ENCODE results near the gene EMX1. TPM values are rescaled to one million over a fixed set of nuclear protein-coding genes. Genes with fewer than 3 reads are reported as not detected.
"Not testable (repeated sequence)": the region's sequence is repeated elsewhere in the genome, so short reads cannot be mapped to it uniquely, and the experiment has no call there.

Gene EMX1
- total RNA-seq, 4 donors from 2014 or later: 0.21 TPM; not detected in 3

DNA sequence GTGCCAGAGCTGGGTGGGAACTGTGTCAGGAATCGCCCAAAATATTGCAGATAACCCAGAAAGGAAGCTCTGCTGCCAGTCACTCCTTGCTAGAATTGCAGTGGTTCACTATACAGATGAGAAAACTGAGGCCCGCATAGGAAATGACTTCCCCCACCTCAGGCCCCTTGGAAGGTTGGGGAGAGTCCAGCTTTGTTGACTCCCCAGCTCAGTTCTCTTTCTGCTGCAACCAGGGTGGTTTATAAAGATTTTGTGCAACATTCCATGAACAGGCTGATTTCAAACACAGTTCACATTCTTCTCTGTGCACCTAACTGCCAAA is 18.8 kb upstream of the EMX1 start:
- TF ChIP-seq POLR2A (IDR thresholded peaks at IDR 0.05): no peak
- TF ChIP-seq, protein P1, sequence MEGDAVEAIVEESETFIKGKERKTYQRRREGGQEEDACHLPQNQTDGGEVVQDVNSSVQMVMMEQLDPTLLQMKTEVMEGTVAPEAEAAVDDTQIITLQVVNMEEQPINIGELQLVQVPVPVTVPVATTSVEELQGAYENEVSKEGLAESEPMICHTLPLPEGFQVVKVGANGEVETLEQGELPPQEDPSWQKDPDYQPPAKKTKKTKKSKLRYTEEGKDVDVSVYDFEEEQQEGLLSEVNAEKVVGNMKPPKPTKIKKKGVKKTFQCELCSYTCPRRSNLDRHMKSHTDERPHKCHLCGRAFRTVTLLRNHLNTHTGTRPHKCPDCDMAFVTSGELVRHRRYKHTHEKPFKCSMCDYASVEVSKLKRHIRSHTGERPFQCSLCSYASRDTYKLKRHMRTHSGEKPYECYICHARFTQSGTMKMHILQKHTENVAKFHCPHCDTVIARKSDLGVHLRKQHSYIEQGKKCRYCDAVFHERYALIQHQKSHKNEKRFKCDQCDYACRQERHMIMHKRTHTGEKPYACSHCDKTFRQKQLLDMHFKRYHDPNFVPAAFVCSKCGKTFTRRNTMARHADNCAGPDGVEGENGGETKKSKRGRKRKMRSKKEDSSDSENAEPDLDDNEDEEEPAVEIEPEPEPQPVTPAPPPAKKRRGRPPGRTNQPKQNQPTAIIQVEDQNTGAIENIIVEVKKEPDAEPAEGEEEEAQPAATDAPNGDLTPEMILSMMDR (IDR thresholded peaks at IDR 0.05): no peak
- H3K9me3 ChIP-seq: no peaks in the 10 kb centered on the region
- no peaks in the 10 kb centered on the region for H3K36me3 ChIP-seq
- H3K4me1 ChIP-seq: no peaks in the 10 kb centered on the region
- no peak overlapping the region for H3K27ac ChIP-seq
- H3K4me3 ChIP-seq: no peak overlapping the region
- DNase-seq: no peak
- intact Hi-C loops (cut with DNase I; ENCODE audit: low total_unique reads): no loop called here
- H3K27me3 ChIP-seq: no peaks in the 10 kb centered on the region

DNA sequence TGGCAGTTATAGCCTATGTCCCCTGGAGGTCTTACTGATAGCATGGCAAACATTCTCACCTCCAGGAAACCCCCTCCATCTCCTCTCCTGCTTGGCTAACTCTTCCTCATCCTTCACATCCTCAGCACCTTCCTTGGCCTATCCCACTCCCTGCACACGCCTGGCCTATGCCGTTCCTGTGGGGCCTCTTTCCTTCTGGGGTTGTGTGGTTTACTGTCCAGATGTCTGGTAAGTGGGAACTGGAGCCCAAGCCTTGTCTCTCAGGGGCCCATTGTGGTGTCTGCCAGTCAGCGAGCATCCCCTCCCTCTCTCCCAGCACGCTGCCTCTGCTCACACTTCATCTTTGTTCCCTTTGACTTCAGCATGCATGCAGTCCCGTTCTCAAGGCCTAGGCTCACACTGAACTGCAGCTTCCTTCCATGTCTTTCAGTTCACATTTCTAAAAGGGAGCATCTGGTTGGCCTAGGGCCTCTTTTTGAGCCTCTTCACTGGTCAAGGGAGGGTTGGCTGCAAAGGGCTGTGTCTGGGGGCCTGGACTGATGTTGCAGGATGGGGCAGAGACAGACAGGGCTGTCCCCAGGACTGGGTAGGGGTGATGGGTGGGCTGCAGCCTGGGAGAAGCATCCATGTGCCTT is 17.0 kb upstream of the EMX1 start:
- no peaks in the 10 kb centered on the region for H3K36me3 ChIP-seq
- no peak for DNase-seq
- intact Hi-C loops (cut with DNase I; ENCODE audit: low total_unique reads): no loop called here

DNA sequence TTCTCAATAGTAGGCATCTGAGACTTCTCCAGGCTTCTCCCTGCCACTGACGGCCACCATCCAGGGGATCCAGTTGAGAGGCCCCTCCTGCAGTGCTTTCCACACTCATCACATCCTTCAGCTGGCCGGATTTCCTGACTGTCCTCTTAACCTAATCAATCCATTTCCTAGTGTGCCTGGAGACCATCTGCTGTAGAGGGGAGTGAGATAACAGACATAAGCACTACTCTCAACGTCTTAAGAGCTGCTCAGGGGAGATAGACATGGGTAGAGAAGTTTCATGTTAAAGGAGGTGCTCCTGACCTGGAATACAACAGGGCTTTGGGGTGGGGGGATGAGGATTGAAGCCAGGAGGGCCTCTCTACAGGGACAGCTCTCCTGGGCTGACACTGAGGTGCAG is 15.9 kb upstream of the EMX1 start:
- intact Hi-C loops (cut with DNase I; ENCODE audit: low total_unique reads): no loop called here
- H3K4me3 ChIP-seq: no peak overlapping the region
- H3K27ac ChIP-seq: no peak overlapping the region
- TF ChIP-seq, protein P1 (IDR thresholded peaks at IDR 0.05): no peak
- TF ChIP-seq POLR2A (IDR thresholded peaks at IDR 0.05): no peak
- H3K27me3 ChIP-seq: peaks cover 0 to under 1% of the 10 kb centered on the region in 2 donors
- no peak for DNase-seq
- no peaks in the 10 kb centered on the region for H3K4me1 ChIP-seq
- no peaks in the 10 kb centered on the region for H3K9me3 ChIP-seq
- no peaks in the 10 kb centered on the region for H3K36me3 ChIP-seq

More for the DNA sequence above, 17.0 kb upstream of the EMX1 start:
- H3K27me3 ChIP-seq: no peaks in the 10 kb centered on the region
- H3K27ac ChIP-seq: no peak overlapping the region
- no peaks in the 10 kb centered on the region for H3K4me1 ChIP-seq
- TF ChIP-seq POLR2A (IDR thresholded peaks at IDR 0.05): no peak
- TF ChIP-seq, protein P1 (IDR thresholded peaks at IDR 0.05): no peak
- H3K4me3 ChIP-seq: no peak overlapping the region
- H3K9me3 ChIP-seq: no peaks in the 10 kb centered on the region

DNA sequence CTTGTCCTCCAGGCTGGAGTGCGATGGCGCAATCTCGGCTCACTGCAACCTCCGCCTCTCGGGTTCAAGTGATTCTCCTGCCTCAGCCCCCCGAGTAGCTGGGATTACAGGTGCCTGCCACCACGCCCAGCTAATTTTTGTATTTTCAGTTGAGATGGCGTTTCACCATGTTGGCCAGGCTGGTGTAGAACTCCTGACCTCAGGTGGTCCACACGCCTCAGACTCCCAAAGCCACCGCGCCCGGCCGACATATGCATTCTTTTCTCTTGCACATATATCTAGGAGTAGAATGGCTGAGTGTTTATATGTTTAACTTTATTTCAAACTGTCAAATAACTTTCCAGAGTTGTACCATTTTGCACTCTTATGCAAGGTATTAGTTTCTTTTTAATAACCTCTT is 9.9 kb upstream of the EMX1 start:
- intact Hi-C loops (cut with DNase I; ENCODE audit: low total_unique reads); H3K36me3 ChIP-seq; H3K9me3 ChIP-seq; H3K4me1 ChIP-seq; DNase-seq; H3K4me3 ChIP-seq; H3K27ac ChIP-seq: not testable (repeated sequence)
- H3K27me3 ChIP-seq: peaks cover 4 to 32% of the 10 kb centered on the region in 2 donors

DNA sequence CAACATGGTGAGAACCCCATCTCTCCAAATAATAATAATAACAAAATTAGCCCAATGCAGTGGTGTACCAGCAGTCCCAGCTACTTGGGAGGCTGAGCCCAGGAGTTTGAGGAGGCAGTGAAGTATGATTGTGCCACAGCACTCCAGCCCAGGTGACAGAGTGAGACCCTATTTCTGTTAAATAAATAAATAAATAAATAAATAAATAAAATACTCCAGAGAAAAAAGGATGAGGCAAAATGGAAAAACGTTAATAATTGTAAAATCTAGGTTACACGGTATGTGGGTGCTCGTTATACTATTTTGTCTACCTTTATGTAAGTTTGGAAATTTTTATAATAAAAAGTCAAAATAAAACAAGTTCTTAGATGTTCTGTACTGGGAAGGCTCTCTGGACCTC is 8.6 kb upstream of the EMX1 start:
- H3K36me3 ChIP-seq: no peaks in the 10 kb centered on the region
- no peaks in the 10 kb centered on the region for H3K4me1 ChIP-seq
- no peaks in the 10 kb centered on the region for H3K9me3 ChIP-seq
- H3K27me3 ChIP-seq: peaks cover 4 to 35% of the 10 kb centered on the region in 2 donors
- TF ChIP-seq POLR2A (IDR thresholded peaks at IDR 0.05): no peak
- TF ChIP-seq, protein P1 (IDR thresholded peaks at IDR 0.05): no peak
- H3K4me3 ChIP-seq: no peak overlapping the region
- DNase-seq: no peak
- intact Hi-C loops (cut with DNase I; ENCODE audit: low total_unique reads): no loop called here
- H3K27ac ChIP-seq: no peak overlapping the region

DNA sequence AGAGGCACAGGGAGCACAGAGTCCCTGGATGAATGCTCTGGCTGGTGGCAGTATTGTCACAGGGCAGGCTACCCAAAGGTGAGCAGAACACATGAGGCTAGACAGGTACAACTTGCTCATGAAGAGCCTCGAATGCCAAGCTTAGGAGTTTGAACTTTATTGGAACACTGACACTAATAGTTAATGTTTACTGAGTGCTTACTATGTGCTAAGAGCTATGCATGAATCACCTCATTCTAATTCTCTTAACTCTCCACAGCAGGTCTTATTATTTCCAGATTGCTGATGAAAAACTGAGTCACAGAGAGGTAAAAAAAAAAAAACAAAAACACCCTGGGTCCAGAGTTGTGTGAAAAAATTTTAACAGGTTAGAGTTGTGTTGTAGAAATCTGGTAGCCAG is 6.1 kb upstream of the EMX1 start:
- Histone ChIP-seq H3K36me3 (no peaks in the 10 kb centered on the region), H3K9me3 (no peaks in the 10 kb centered on the region), H3K4me1 (peaks cover 0 to 9% of the 10 kb centered on the region in 2 donors), H3K27ac (no peak overlapping the region), H3K27me3 (peaks cover 14 to 59% of the 10 kb centered on the region in 2 donors), H3K4me3 (no peak overlapping the region)
- no peak for DNase-seq
- intact Hi-C loops (cut with DNase I; ENCODE audit: low total_unique reads): no loop called here
- TF ChIP-seq, protein P1 (IDR thresholded peaks at IDR 0.05): no peak
- no peak for TF ChIP-seq POLR2A (IDR thresholded peaks at IDR 0.05)
